ENCODE results near the gene TBC1D1. TPM values are rescaled to one million over a fixed set of nuclear protein-coding genes. Genes with fewer than 3 reads are reported as not detected.

The TBC1D1 gene
- total and polyA plus RNA-seq, 10 donors, result 49.3 to 142 (median 95.5) TPM

- Histone ChIP-seq H3K9me3 (no peaks in the 10 kb centered on the region), H3K4me1 (peaks cover 12 to 34% (median 21%) of the 10 kb centered on the region in 6 donors), H3K27ac (no peak overlapping the region), H3K27me3 (replicated peaks in 1 of 7) (no peaks in the 10 kb centered on the region), H3K36me3 (no peaks in the 10 kb centered on the region), H3K4me3 (no peak overlapping the region)
- 92 to 99% (median 96%) methylated on average over 12 to 40 of the region's 40 CpGs for WGBS, 5 donors
- TF ChIP-seq POLR2A (IDR thresholded peaks at IDR 0.05) (no peak), POLR2AphosphoS5 (IDR thresholded peaks at IDR 0.05) (no peak), CTCF (IDR thresholded peaks at IDR 0.05 in 8 of 11, conservative IDR thresholded peaks at IDR 0.05 in 3 of 11) (no peak)
- no peak for DNase-seq
- intact Hi-C loops (cut with DNase I; ENCODE audit: low total_unique reads), result loop anchor here (10.0 kb wide), 1 partner anchor 132 kb away; no protein-coding TSS in a partner anchor
Observed at GRCh38 chr4:38182334-38182998, 291.6 kb downstream of the TBC1D1 start.

GRCh38 chr4:38184404-38184803, 293.5 kb downstream of the TBC1D1 start:
- no peak overlapping the region for H3K4me3 ChIP-seq
- H3K4me1 ChIP-seq, result peaks cover 5 to 15% (median 9%) of the 10 kb centered on the region in 6 donors
- WGBS, 5 donors, result 82 to 94% (median 88%) methylated on average over 8 of the region's 8 CpGs
- H3K27me3 ChIP-seq (replicated peaks in 1 of 7), result no peaks in the 10 kb centered on the region
- no peaks in the 10 kb centered on the region for H3K36me3 ChIP-seq
- H3K9me3 ChIP-seq, result no peaks in the 10 kb centered on the region
- TF ChIP-seq POLR2A (IDR thresholded peaks at IDR 0.05) (no peak), CTCF (IDR thresholded peaks at IDR 0.05 in 8 of 11, conservative IDR thresholded peaks at IDR 0.05 in 3 of 11) (no peak), POLR2AphosphoS5 (IDR thresholded peaks at IDR 0.05) (no peak)
- no peak overlapping the region for H3K27ac ChIP-seq
- intact Hi-C loops (cut with DNase I; ENCODE audit: low total_unique reads), result loop anchor here (10.0 kb wide), 1 partner anchor 130 kb away; no protein-coding TSS in a partner anchor
- no peak for DNase-seq

GRCh38 chr4:38185406-38186144, 294.7 kb downstream of the TBC1D1 start:
- Histone ChIP-seq H3K36me3 (no peaks in the 10 kb centered on the region), H3K27me3 (replicated peaks in 1 of 7) (no peaks in the 10 kb centered on the region), H3K4me3 (no peak overlapping the region), H3K9me3 (no peaks in the 10 kb centered on the region), H3K27ac (no peak overlapping the region), H3K4me1 (peaks cover 0 to 10% (median 1%) of the 10 kb centered on the region in 6 donors)
- no peak for TF ChIP-seq POLR2AphosphoS5 (IDR thresholded peaks at IDR 0.05)
- no peak for DNase-seq
- intact Hi-C loops (cut with DNase I; ENCODE audit: low total_unique reads), result loop anchor here (10.0 kb wide), 1 partner anchor 129 kb away; no protein-coding TSS in a partner anchor
- WGBS, 5 donors, result 74 to 96% (median 84%) methylated on average over 5 of the region's 5 CpGs

GRCh38 chr4:38188136-38188535, 297.3 kb downstream of the TBC1D1 start:
- Histone ChIP-seq H3K27ac (no peak overlapping the region), H3K9me3 (no peaks in the 10 kb centered on the region), H3K36me3 (no peaks in the 10 kb centered on the region), H3K27me3 (replicated peaks in 1 of 7) (no peaks in the 10 kb centered on the region), H3K4me1 (peaks cover 0 to 23% (median 3%) of the 10 kb centered on the region in 6 donors), H3K4me3 (no peak overlapping the region)
- intact Hi-C loops (cut with DNase I; ENCODE audit: low total_unique reads), result loop anchor here (10.0 kb wide), 1 partner anchor 127 kb away; no protein-coding TSS in a partner anchor
- 85 to 98% (median 86%) methylated on average over 5 to 9 of the region's 9 CpGs for WGBS, 5 donors
- no peak for DNase-seq
- TF ChIP-seq POLR2AphosphoS5 (IDR thresholded peaks at IDR 0.05) (no peak), CTCF (IDR thresholded peaks at IDR 0.05 in 8 of 11, conservative IDR thresholded peaks at IDR 0.05 in 3 of 11) (no peak), POLR2A (IDR thresholded peaks at IDR 0.05) (no peak)

Data from spleen (tissue), 11 donors.